Parathyroid adenoma (tissue), 2 donors: ENCODE measurements around the gene BAG1.

ENCODE experiments used
- H2AFZ ChIP-seq: fragments of 300-600 bp; sonication (generic); one replicate; pipeline ENCODE4 v1.7.0; 2017; ENCODE audit warnings: antibody characterized with exemption, mild to moderate bottlenecking
- H3K27ac ChIP-seq: fragments of 300-600 bp; sonication (generic); one replicate; pipeline ENCODE4 v1.7.0; 2017
- H3K27me3 ChIP-seq: fragments of 300-600 bp; sonication (generic); one replicate; pipeline ENCODE4 v1.7.0; 2017; ENCODE audit warnings: low read length; ENCODE audit not compliant: control insufficient read depth, insufficient read depth
- H3K36me3 ChIP-seq: fragments of 300-600 bp; sonication (generic); one replicate; pipeline ENCODE4 v1.7.0; 2017; ENCODE audit warnings: low read length; ENCODE audit not compliant: control insufficient read depth, insufficient read depth
- H3K4me1 ChIP-seq: fragments of 300-600 bp; sonication (generic); one replicate; pipeline ENCODE4 v1.7.0; 2017; ENCODE audit warnings: control low read depth
- H3K4me2 ChIP-seq: fragments of 300-600 bp; sonication (generic); one replicate; pipeline ENCODE4 v1.7.0; 2017; ENCODE audit warnings: low read length
- H3K4me3 ChIP-seq: fragments of 300-600 bp; sonication (generic); one replicate; pipeline ENCODE4 v1.7.0; 2017; ENCODE audit warnings: low read depth, low read length
- H3K79me2 ChIP-seq: fragments of 300-600 bp; sonication (generic); one replicate; pipeline ENCODE4 v1.7.0; 2017; ENCODE audit warnings: control low read depth
- H3K9ac ChIP-seq: fragments of 300-600 bp; sonication (generic); one replicate; pipeline ENCODE4 v1.7.0; 2017; ENCODE audit warnings: mild to moderate bottlenecking
- H3K9me3 ChIP-seq: fragments of 300-600 bp; sonication (generic); one replicate; pipeline ENCODE4 v1.7.0; 2017; ENCODE audit warnings: low read length; ENCODE audit not compliant: control insufficient read depth
- TF ChIP-seq, protein P1 (sequence below): fragments of 300-600 bp; sonication (generic); IDR thresholded peaks from one replicate; pipeline ENCODE4 v1.7.0; 2017; ENCODE audit warnings: antibody characterized with exemption, mild to moderate bottlenecking
- donor health status: primary hyperparathyroidism.

Gene BAG1

DNA sequence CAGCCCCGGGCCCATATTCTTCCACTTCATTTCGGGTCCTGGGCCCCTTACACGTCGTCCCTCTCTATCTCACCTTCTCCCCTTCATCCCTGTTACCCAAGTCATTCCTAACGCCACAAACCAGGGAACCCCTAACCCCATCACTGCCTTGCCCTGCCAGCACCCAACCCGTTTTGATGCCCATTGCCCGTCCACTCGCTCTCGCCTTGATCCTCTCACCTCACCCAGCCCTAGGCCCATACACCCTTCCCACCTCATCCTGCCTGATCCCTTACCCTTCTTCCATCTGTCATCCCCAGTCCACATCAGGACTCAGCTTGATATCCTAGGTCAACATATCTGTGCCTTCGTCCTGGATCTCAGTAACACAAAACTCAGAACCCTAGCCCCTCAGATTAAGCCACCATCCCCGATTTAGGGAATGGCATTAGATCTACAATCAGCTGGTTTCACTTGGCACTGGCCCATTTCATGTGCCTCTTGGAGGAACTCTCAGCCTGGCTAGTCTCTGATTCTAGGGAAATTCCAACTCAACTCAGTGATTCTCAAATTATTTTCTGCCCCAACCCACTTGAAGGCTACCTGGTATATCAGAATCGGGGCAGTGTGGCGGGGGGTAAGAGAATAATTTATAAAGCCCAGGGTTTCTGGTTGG lies 830 bp upstream of the BAG1 start:
- TF ChIP-seq, protein P1, sequence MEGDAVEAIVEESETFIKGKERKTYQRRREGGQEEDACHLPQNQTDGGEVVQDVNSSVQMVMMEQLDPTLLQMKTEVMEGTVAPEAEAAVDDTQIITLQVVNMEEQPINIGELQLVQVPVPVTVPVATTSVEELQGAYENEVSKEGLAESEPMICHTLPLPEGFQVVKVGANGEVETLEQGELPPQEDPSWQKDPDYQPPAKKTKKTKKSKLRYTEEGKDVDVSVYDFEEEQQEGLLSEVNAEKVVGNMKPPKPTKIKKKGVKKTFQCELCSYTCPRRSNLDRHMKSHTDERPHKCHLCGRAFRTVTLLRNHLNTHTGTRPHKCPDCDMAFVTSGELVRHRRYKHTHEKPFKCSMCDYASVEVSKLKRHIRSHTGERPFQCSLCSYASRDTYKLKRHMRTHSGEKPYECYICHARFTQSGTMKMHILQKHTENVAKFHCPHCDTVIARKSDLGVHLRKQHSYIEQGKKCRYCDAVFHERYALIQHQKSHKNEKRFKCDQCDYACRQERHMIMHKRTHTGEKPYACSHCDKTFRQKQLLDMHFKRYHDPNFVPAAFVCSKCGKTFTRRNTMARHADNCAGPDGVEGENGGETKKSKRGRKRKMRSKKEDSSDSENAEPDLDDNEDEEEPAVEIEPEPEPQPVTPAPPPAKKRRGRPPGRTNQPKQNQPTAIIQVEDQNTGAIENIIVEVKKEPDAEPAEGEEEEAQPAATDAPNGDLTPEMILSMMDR: no peak
- H3K79me2 ChIP-seq: peaks cover 4% of the 10 kb centered on the region
- no peaks in the 10 kb centered on the region for H3K27me3 ChIP-seq
- no peak overlapping the region for H3K9ac ChIP-seq
- H2AFZ ChIP-seq: peak overlapping the region; percentile 64
- peaks cover 3% of the 10 kb centered on the region for H3K4me1 ChIP-seq
- H3K4me2 ChIP-seq: peak overlapping the region; percentile 89
- no peaks in the 10 kb centered on the region for H3K36me3 ChIP-seq
- H3K4me3 ChIP-seq: peak overlapping the region; percentile 92
- H3K27ac ChIP-seq: peak overlapping the region; percentile 75
- H3K9me3 ChIP-seq: no peaks in the 10 kb centered on the region

DNA sequence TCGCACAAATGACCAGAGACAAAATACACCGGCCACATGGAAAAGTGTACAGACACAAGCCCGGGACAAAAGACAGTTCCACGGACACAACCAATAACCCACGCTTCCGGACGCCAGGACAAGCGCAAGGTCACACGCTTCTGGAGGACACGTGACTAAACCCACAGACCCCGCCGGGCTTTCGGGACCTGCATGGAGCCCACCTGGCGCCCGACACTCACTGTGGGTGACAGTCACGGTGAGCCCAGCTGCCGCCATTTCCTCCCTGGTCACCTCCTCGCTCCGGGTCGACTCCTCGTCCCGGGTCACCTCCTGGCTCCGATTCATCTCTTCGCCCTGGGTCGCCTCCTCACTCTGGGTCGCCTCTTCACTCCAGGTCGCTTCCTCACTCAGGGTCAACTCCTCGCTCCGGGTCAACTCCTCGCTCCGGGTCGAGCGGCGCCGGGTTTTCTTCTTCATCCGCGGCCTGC lies 470 bp downstream of the BAG1 start:
- Histone ChIP-seq H3K4me1 (peaks cover 3% of the 10 kb centered on the region), H3K36me3 (no peaks in the 10 kb centered on the region), H3K9ac (no peak overlapping the region), H3K27ac (peak overlapping the region; percentile 75), H3K4me2 (peak overlapping the region; percentile 87), H3K4me3 (peak overlapping the region; percentile 92), H2AFZ (peak overlapping the region; percentile 76), H3K79me2 (peaks cover 4% of the 10 kb centered on the region), H3K9me3 (no peaks in the 10 kb centered on the region), H3K27me3 (no peaks in the 10 kb centered on the region)
- TF ChIP-seq, protein P1: no peak

DNA sequence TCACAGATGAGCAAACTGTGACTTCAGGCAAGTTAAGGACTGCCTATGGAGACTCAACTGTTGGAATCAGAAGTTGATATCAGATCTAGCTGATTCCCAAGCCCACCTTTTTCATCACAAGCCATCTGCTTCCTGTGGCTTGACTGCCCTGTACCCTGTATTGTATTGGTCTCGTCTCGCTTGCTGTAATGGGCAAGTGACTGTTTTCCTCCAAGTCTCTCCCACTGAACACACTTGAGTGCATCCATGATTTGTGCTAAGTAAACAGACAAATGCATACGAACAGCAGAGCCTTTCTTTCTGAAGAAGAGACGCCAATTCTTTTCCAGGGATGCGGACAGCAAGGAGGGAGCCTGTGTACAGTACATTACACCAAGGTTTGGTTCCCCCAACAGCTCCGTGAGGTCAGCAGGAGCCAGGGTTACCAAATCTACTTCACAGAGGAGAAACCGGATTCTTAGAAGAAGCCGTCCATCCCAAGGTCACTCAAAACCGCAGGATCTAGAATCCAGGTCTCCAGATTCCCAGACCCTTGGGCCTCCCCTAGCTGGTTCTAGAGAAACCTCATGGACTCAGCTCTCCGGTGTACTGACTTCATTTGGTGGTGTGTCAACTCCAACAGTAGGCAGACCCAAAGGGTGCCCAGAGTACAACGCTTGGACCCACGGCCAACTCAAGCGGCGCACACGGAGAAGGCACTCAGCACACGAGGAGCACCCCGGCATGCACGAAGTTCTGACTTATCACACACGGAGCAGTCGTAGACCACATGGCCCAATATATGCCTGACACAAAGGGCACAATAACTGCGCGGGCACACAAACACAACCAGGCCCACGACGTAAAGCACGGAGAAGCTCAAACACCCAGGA lies 1.1 kb downstream of the BAG1 start:
- TF ChIP-seq, protein P1: no peak
- Histone ChIP-seq H3K4me1 (peaks cover 3% of the 10 kb centered on the region), H3K9ac (no peak overlapping the region), H3K27ac (peak overlapping the region; percentile 75), H3K9me3 (no peaks in the 10 kb centered on the region), H3K79me2 (peaks cover 4% of the 10 kb centered on the region), H3K4me2 (peak overlapping the region; percentile 87), H2AFZ (peak overlapping the region; percentile 76), H3K4me3 (peak overlapping the region; percentile 92), H3K36me3 (no peaks in the 10 kb centered on the region), H3K27me3 (no peaks in the 10 kb centered on the region)

DNA sequence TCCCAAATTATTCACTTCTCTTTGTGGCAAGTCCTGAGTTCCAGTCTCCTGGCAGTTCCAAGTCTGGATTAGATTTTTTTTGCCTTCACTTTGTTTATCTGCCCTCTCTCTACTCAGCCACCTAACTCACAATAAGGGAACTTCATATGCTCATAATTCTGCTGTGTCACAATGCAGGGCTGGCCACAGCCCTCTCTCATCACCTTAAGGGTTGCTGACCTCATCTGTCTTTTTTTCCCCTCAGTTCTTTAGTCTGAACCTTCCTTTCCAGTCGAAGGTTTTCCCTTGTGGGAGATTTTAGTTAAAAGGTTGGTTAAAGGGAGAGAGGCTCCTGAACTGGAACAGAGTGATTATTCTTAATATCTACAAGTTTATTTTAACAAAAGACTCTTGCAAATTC lies 4.1 kb downstream of the BAG1 start:
- Histone ChIP-seq H3K9me3 (no peaks in the 10 kb centered on the region), H3K4me1 (peaks cover 3% of the 10 kb centered on the region), H3K36me3 (no peaks in the 10 kb centered on the region), H3K27ac (no peak overlapping the region), H3K4me3 (no peak overlapping the region), H3K9ac (no peak overlapping the region), H2AFZ (no peak overlapping the region), H3K4me2 (no peak overlapping the region), H3K27me3 (no peaks in the 10 kb centered on the region), H3K79me2 (peaks cover 4% of the 10 kb centered on the region)
- TF ChIP-seq, protein P1: no peak
